ENCODE measurements around the gene GALNT17.
"Not testable (repeated sequence)": the region's sequence is repeated elsewhere in the genome, so short reads cannot be mapped to it uniquely, and the experiment has no call there.

The GALNT17 gene

GRCh38 chr7:71584256-71584655 lies 452.3 kb downstream of the GALNT17 start:
- DNase-seq, result no peak

GRCh38 chr7:71591876-71592275 lies 459.9 kb downstream of the GALNT17 start:
- DNase-seq, result no peak

- DNase-seq, result not testable (repeated sequence)
These were observed 460.4 kb downstream of the GALNT17 start for GRCh38 chr7:71592388-71592787.

- no peak for DNase-seq
These were observed 462.8 kb downstream of the GALNT17 start for GRCh38 chr7:71594736-71595135.

GRCh38 chr7:71595176-71595575 lies 463.2 kb downstream of the GALNT17 start:
- DNase-seq, result no peak

- DNase-seq, result no peak
These were observed 466.6 kb downstream of the GALNT17 start for GRCh38 chr7:71598553-71598952.

GRCh38 chr7:71601851-71602250 lies 469.9 kb downstream of the GALNT17 start:
- DNase-seq, result no peak

- DNase-seq, result no peak
These were observed 473.0 kb downstream of the GALNT17 start for GRCh38 chr7:71604818-71605414.

- DNase-seq, result no peak
These were observed 480.0 kb downstream of the GALNT17 start for GRCh38 chr7:71611986-71612385.

- no peak for DNase-seq
These were observed 481.0 kb downstream of the GALNT17 start for GRCh38 chr7:71612911-71613310.

- no peak for DNase-seq
These were observed 481.4 kb downstream of the GALNT17 start for GRCh38 chr7:71613313-71613712.

GRCh38 chr7:71615017-71615416 lies 483.1 kb downstream of the GALNT17 start:
- DNase-seq, result no peak

- DNase-seq, result no peak
These were observed 484.3 kb downstream of the GALNT17 start for GRCh38 chr7:71616217-71616616.

- DNase-seq, result no peak
These were observed 486.3 kb downstream of the GALNT17 start for GRCh38 chr7:71618278-71618677.

- DNase-seq, result no peak
These were observed 493.6 kb downstream of the GALNT17 start for GRCh38 chr7:71625545-71625944.

GRCh38 chr7:71626206-71626605 lies 494.3 kb downstream of the GALNT17 start:
- no peak for DNase-seq

GRCh38 chr7:71627651-71628050 lies 495.7 kb downstream of the GALNT17 start:
- no peak for DNase-seq

- no peak for DNase-seq
These were observed 498.6 kb downstream of the GALNT17 start for GRCh38 chr7:71630516-71630915.

GRCh38 chr7:71633551-71634008 lies 501.6 kb downstream of the GALNT17 start:
- no peak for DNase-seq

- DNase-seq, result not testable (repeated sequence)
These were observed 503.9 kb downstream of the GALNT17 start for GRCh38 chr7:71635849-71636248.

GRCh38 chr7:71636329-71636728 lies 504.4 kb downstream of the GALNT17 start:
- DNase-seq, result no peak

GRCh38 chr7:71637578-71637977 lies 505.6 kb downstream of the GALNT17 start:
- DNase-seq, result no peak

- no peak for DNase-seq
These were observed 506.2 kb downstream of the GALNT17 start for GRCh38 chr7:71638108-71638507.

- DNase-seq, result no peak
These were observed 507.6 kb downstream of the GALNT17 start for GRCh38 chr7:71639382-71640085.

GRCh38 chr7:71643031-71643430 lies 511.1 kb downstream of the GALNT17 start:
- DNase-seq, result not testable (repeated sequence)

Measured in NCI-H226 (cell line).